HG03280 (cell line): ENCODE results near the gene NID2.

Experiments used
- ATAC-seq: cut with Tn5 transposase; IDR thresholded peaks from one replicate; pipeline ENCODE4 v1.9.1; 2021; ENCODE audit warnings: mild to moderate bottlenecking, moderate library complexity; ENCODE audit not compliant: unreplicated experiment

The NID2 gene

DNA sequence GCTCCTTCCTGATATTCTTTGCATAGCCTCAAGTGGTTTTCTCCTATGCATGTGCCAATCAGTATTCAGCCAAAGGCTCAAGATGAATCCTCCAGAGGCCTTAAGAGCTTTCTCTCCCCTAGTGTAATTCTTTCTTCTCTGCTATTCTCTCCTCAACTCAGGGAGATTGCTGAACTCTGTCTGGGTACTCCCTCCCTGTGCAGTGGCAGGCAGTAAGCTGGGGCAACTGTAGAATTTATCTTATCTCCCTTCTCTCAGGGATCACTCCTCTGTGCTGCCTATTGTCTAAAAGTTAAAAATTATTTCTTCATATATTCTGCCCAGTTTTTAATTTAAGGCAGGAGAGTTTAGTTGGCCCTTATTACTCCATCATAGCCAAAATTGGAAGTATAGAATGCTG, 108.0 kb downstream of the NID2 start:
- no peak for ATAC-seq

DNA sequence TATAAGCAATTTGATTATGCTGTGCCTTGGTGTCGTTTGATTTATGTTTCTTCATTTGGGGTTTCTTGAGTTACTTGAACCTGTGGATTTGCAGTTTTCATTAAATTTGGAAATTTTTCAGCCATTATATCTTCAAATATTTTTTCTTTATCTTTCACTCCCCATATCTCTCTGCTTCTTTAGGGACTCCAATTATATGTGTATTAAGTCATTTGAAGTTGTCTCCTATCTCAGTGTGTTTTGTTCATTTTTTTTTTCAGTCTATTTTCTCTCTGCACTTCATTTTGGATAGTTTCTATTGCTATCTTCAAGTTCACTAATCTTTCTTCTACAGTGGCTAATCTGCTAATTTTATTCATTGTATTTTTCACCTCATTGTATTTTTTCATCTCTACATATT, 108.9 kb downstream of the NID2 start:
- no peak for ATAC-seq

DNA sequence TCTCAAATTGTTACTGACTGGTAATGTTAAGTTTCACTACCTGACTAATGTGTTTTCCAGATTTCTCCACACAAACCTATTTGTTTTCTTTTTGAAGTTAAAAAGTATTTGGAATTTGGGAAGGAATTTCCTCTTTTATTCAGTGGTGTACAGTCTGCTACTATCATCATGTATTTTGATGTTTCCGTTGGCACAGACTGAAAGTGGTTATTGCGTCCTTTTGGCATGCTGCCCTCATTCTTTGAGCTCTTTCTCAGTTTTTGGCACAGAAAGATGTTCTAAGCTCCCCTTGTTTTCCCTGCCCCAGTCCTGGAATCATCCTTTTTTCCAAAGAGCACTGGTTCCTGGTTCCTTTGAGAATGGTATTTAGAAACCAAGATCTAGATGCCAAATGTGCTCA, 110.9 kb downstream of the NID2 start:
- ATAC-seq: no peak
